ENCODE measurements around the gene RAVER2. TPM values are rescaled to one million over a fixed set of nuclear protein-coding genes. Genes with fewer than 3 reads are reported as not detected.
A peak's percentile ranks its signal among the peaks of the same experiment; 100 is the strongest.

RAVER2 gene
- total and polyA plus RNA-seq, 3 donors from 2014 or later: 3.6 to 7.1 (median 6.7) TPM

GRCh38 chr1:64861611-64862010 lies 116.7 kb downstream of the RAVER2 start:
- WGBS, 2 donors: 63 to 76% methylated on average over 4 of the region's 4 CpGs
- TF ChIP-seq CTCF (IDR thresholded peaks at IDR 0.05) (no peak), POLR2A (IDR thresholded peaks at IDR 0.05) (no peak)

GRCh38 chr1:64864018-64864940 lies 119.4 kb downstream of the RAVER2 start:
- Histone ChIP-seq H3K36me3 (ENCODE audit: low read depth, missing control alignments) (no peaks in the 10 kb centered on the region), H3K9me3 (no peaks in the 10 kb centered on the region), H3K4me1 (no peaks in the 10 kb centered on the region), H3K27me3 (no peaks in the 10 kb centered on the region), H3K4me3 (no peak overlapping the region), H3K27ac (peak overlapping the region in 1 of 2 donors; percentile 15)
- peak; percentile 27 for DNase-seq
- TF ChIP-seq CTCF (IDR thresholded peaks at IDR 0.05): no peak
- TF ChIP-seq POLR2A (IDR thresholded peaks at IDR 0.05): no peak
- intact Hi-C loops (cut with DNase I; ENCODE audit: low total_unique reads): no loop called here
- 79 to 80% methylated on average over 14 of the region's 14 CpGs for WGBS, 2 donors

More at GRCh38 chr1:64861611-64862010, 116.7 kb downstream of the RAVER2 start:
- H3K27me3 ChIP-seq: no peaks in the 10 kb centered on the region
- intact Hi-C loops (cut with DNase I; ENCODE audit: low total_unique reads): no loop called here
- H3K4me1 ChIP-seq: no peaks in the 10 kb centered on the region
- DNase-seq: peak; percentile 47
- H3K36me3 ChIP-seq (ENCODE audit: low read depth, missing control alignments): no peaks in the 10 kb centered on the region
- no peaks in the 10 kb centered on the region for H3K9me3 ChIP-seq
- no peak overlapping the region for H3K4me3 ChIP-seq
- no peak overlapping the region for H3K27ac ChIP-seq

GRCh38 chr1:64865105-64865757 lies 120.4 kb downstream of the RAVER2 start:
- Histone ChIP-seq H3K27me3 (no peaks in the 10 kb centered on the region), H3K27ac (peak overlapping the region in 1 of 2 donors; percentile 15), H3K4me3 (no peak overlapping the region), H3K36me3 (ENCODE audit: low read depth, missing control alignments) (no peaks in the 10 kb centered on the region), H3K4me1 (no peaks in the 10 kb centered on the region), H3K9me3 (no peaks in the 10 kb centered on the region)
- DNase-seq: peak; percentile 1
- intact Hi-C loops (cut with DNase I; ENCODE audit: low total_unique reads): no loop called here
- WGBS, 2 donors: 87 to 91% methylated on average over 6 of the region's 6 CpGs
- TF ChIP-seq POLR2A (IDR thresholded peaks at IDR 0.05) (no peak), CTCF (IDR thresholded peaks at IDR 0.05) (no peak)

DNA sequence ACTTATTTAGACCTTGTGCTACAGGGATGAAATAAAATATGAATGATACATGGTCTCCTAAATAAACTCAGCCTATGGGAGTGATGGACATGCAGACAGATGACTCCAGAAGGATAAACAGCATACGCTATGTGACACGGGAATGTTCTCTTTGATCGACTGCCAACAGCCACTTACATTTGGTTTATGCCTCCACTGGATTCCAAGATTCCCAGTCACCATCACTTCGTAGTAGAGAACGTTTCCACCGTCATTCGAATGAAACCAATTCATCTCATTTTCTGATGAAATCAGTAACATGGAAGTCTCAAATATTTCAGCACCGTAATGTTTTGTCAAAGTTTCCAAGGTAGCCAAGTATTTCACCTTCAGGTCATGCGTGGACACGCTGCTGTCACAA lies 121.8 kb downstream of the RAVER2 start:
- H3K4me1 ChIP-seq: no peaks in the 10 kb centered on the region
- 93 to 95% methylated on average over 10 of the region's 10 CpGs for WGBS, 2 donors
- no peaks in the 10 kb centered on the region for H3K9me3 ChIP-seq
- no peaks in the 10 kb centered on the region for H3K27me3 ChIP-seq
- intact Hi-C loops (cut with DNase I; ENCODE audit: low total_unique reads): no loop called here
- TF ChIP-seq POLR2A (IDR thresholded peaks at IDR 0.05) (no peak), CTCF (IDR thresholded peaks at IDR 0.05) (no peak)
- no peak for DNase-seq
- H3K4me3 ChIP-seq: no peak overlapping the region
- no peak overlapping the region for H3K27ac ChIP-seq
- no peaks in the 10 kb centered on the region for H3K36me3 ChIP-seq (ENCODE audit: low read depth, missing control alignments)

All from testis (tissue), 3 donors.